IMR-90 (cell line): Measurements from ENCODE around the gene GSDMA. TPM values are rescaled to one million over a fixed set of nuclear protein-coding genes. Genes with fewer than 3 reads are reported as not detected.
A peak's percentile ranks its signal among the peaks of the same experiment; 100 is the strongest.

Experiments
- ATAC-seq: fragments of 200-7000 bp; cut with Tn5 transposase; 2 replicates; pipeline ENCODE4 v1.9.1; 2020; ENCODE audit warnings: low read depth, mild to moderate bottlenecking, moderate library complexity
- BruUV-seq: library from RNA; stranded (reverse); fragments of 400-500 nt; replicated peaks from 2 replicates; lab custom pipeline; 2021; lab: Mats Ljungman, UMichigan
- CTCF ChIA-PET: fragments of 300-600 bp; formaldehyde crosslinking; extraction: SDS; loops from one replicate; lab custom pipeline; 2021; ENCODE audit warnings: antibody characterized with exemption; lab: Yijun Ruan, JAX
- POLR2A ChIA-PET: fragments of 300-600 bp; sonication (Branson Sonifier 250); formaldehyde crosslinking; loops from one replicate; lab custom pipeline; 2022; ENCODE audit warnings: antibody characterized with exemption; ENCODE audit not compliant: unreplicated experiment; lab: Charles Lee
- DNase-seq: peaks from one replicate; pipeline ENCODE4 v3.0.0; 2013
- H2AFZ ChIP-seq: replicated peaks from 2 replicates; pipeline ENCODE3; 2013; ENCODE audit warnings: low read length, mild to moderate bottlenecking; ENCODE audit not compliant: poor library complexity
- H2AK5ac ChIP-seq: 2 replicates; pipeline ENCODE4 v1.6.1; 2013; ENCODE audit warnings: low read depth, low read length, inconsistent platforms
- H2AK9ac ChIP-seq: replicated peaks from 2 replicates; pipeline ENCODE3; 2013; ENCODE audit warnings: mild to moderate bottlenecking, low read depth, low read length, moderate library complexity; ENCODE audit not compliant: poor library complexity
- H2BK120ac ChIP-seq: 2 replicates; pipeline ENCODE4 v1.6.1; 2013; ENCODE audit warnings: low read depth, low read length, inconsistent platforms
- H2BK15ac ChIP-seq: 3 replicates; pipeline ENCODE4 v1.6.1; 2013; ENCODE audit warnings: low read depth, low read length, inconsistent platforms
- H2BK20ac ChIP-seq: 2 replicates; pipeline ENCODE4 v1.6.1; 2013; ENCODE audit warnings: low read depth, mild to moderate bottlenecking, inconsistent platforms, low read length, moderate library complexity
- H2BK5ac ChIP-seq: 2 replicates; pipeline ENCODE4 v1.6.1; 2013; ENCODE audit warnings: mild to moderate bottlenecking, low read depth, low read length, inconsistent platforms; ENCODE audit not compliant: poor library complexity, severe bottlenecking
- H3K14ac ChIP-seq: replicated peaks from 2 replicates; pipeline ENCODE4 v1.6.1; 2013; ENCODE audit warnings: low read depth, low read length, inconsistent platforms
- H3K18ac ChIP-seq: 2 replicates; pipeline ENCODE4 v1.6.1; 2013; ENCODE audit warnings: low read depth, low read length, control low read depth
- H3K23ac ChIP-seq: 2 replicates; pipeline ENCODE4 v1.6.1; 2013; ENCODE audit warnings: low read depth, low read length, inconsistent platforms
- H3K27ac ChIP-seq: 2 replicates; pipeline ENCODE4 v1.5.1; 2013; ENCODE audit warnings: mild to moderate bottlenecking, control low read depth, low read length; ENCODE audit not compliant: insufficient read depth
- H3K27me3 ChIP-seq: 2 replicates; pipeline ENCODE4 v1.6.1; 2013; ENCODE audit warnings: low read length; ENCODE audit not compliant: control insufficient read depth, insufficient read depth
- H3K36me3 ChIP-seq: 2 replicates; pipeline ENCODE4 v1.6.1; 2013; ENCODE audit warnings: low read length, mixed read lengths; ENCODE audit not compliant: control insufficient read depth, insufficient read depth
- H3K4ac ChIP-seq: 2 replicates; pipeline ENCODE4 v1.6.1; 2013; ENCODE audit warnings: low read depth, low read length, inconsistent platforms
- H3K4me1 ChIP-seq: 2 replicates; pipeline ENCODE4 v1.6.1; 2013; ENCODE audit warnings: low read length, mixed read lengths; ENCODE audit not compliant: control insufficient read depth, insufficient read depth
- H3K4me2 ChIP-seq: 2 replicates; pipeline ENCODE4 v1.6.1; 2013; ENCODE audit warnings: low read depth, mild to moderate bottlenecking, control low read depth, low read length, moderate library complexity
- H3K4me3 ChIP-seq: 2 replicates; pipeline ENCODE4 v1.5.1; 2013; ENCODE audit warnings: low read depth, mild to moderate bottlenecking, control low read depth, low read length, moderate library complexity; ENCODE audit not compliant: insufficient read depth
- H3K56ac ChIP-seq: 2 replicates; pipeline ENCODE4 v1.6.1; 2013; ENCODE audit warnings: low read length, inconsistent platforms; ENCODE audit not compliant: insufficient read depth; ENCODE audit errors: extremely low read depth
- H3K79me1 ChIP-seq, 2 experiments: 2 replicates each; pipeline ENCODE4 v1.6.1; 2013; ENCODE audit warnings: low read length in 2 of 2, inconsistent platforms in 1 of 2, low read depth in 1 of 2
- H3K9ac ChIP-seq: 2 replicates; pipeline ENCODE4 v1.6.1; 2013; ENCODE audit warnings: low read depth, low read length, control low read depth
- H3K9me1 ChIP-seq: 2 replicates; pipeline ENCODE4 v1.6.1; 2013; ENCODE audit warnings: low read length, inconsistent platforms; ENCODE audit not compliant: insufficient read depth
- H3K9me3 ChIP-seq: 2 replicates; pipeline ENCODE4 v1.6.1; 2013; ENCODE audit warnings: low read length; ENCODE audit not compliant: control insufficient read depth, insufficient read depth
- H4K20me1 ChIP-seq: 2 replicates; pipeline ENCODE4 v1.6.1; 2013; ENCODE audit warnings: low read length, inconsistent platforms; ENCODE audit not compliant: insufficient read depth
- H4K5ac ChIP-seq: 2 replicates; pipeline ENCODE4 v1.6.1; 2013; ENCODE audit warnings: mild to moderate bottlenecking, low read depth, low read length, control low read depth
- H4K8ac ChIP-seq, 2 experiments: 2 replicates each; pipeline ENCODE4 v1.6.1; 2013; ENCODE audit warnings: low read depth in 2 of 2, low read length in 2 of 2, control low read depth in 1 of 2, inconsistent platforms in 1 of 2
- H4K91ac ChIP-seq: 2 replicates; pipeline ENCODE4 v1.6.1; 2013; ENCODE audit warnings: low read depth, low read length, inconsistent platforms; ENCODE audit not compliant: insufficient read depth
- CEBPB ChIP-seq: IDR thresholded peaks from 2 replicates; pipeline ENCODE4 v1.6.1; 2012; ENCODE audit warnings: low read depth, low read length, improper control_type of control experiment
- CTCF ChIP-seq: conservative IDR thresholded peaks from 2 replicates; pipeline ENCODE4 v1.5.1; 2012; ENCODE audit warnings: mild to moderate bottlenecking, low read depth, low read length, improper control_type of control experiment
- MXI1 ChIP-seq: IDR thresholded peaks from 2 replicates; pipeline ENCODE4 v1.6.1; 2012; ENCODE audit warnings: low read depth, mild to moderate bottlenecking, low read length, moderate library complexity, borderline replicate concordance
- POLR2A ChIP-seq: IDR thresholded peaks from 2 replicates; pipeline ENCODE4 v1.6.1; 2012; ENCODE audit warnings: mild to moderate bottlenecking, low read depth, low read length
- RAD21 ChIP-seq: IDR thresholded peaks from 2 replicates; pipeline ENCODE4 v1.6.1; 2012; ENCODE audit warnings: low read length, improper control_type of control experiment
- WGBS, 2 experiments: methylation state at CpG; one replicate each; pipeline versions ENCODE4 v1.1.5 to v1.1.7; 2013; ENCODE audit warnings: missing lambda C conversion rate in 2 of 2; ENCODE audit not compliant: insufficient read length in 1 of 2; ENCODE audit errors: extremely low coverage in 2 of 2; 5-methylcytosine and 5-hydroxymethylcytosine counted together
- dilution Hi-C: fragments of 300-500 bp; cut with HindIII; formaldehyde crosslinking; loops from one replicate; pipeline ENCODE4 v1.14.3; 2018; ENCODE audit warnings: low sequenced_read_pairs; ENCODE audit not compliant: unreplicated experiment
- in situ Hi-C: fragments of 300-500 bp; cut with MboI; formaldehyde crosslinking; loops from 3 replicates; pipeline ENCODE4 v1.14.3; 2019; ENCODE audit warnings: low sequenced_read_pairs, inconsistent platforms, mixed read lengths
- intact Hi-C: fragments of 100-400 bp; cut with micrococcal nuclease; formaldehyde crosslinking; loops from 2 replicates; pipeline ENCODE4 v1.10.0; 2022
- polyA plus RNA-seq, 3 experiments: library from polyadenylated mRNA; depleted of rRNA; stranded (reverse); fragments of >200 nt; gene quantifications; 2 replicates each; pipeline ENCODE4 v1.2.3, GENCODE V29; 2012; ENCODE audit warnings: low replicate concordance in 1 of 3
- total RNA-seq: library from RNA; depleted of rRNA; stranded (reverse); fragments of >200 nt; gene quantifications from 2 replicates; pipeline ENCODE4 v1.2.3, GENCODE V29; 2012

GSDMA gene
- total and polyA plus RNA-seq, 2 of the 4 experiments (the other 2 are of a cell fraction), result not detected

DNA sequence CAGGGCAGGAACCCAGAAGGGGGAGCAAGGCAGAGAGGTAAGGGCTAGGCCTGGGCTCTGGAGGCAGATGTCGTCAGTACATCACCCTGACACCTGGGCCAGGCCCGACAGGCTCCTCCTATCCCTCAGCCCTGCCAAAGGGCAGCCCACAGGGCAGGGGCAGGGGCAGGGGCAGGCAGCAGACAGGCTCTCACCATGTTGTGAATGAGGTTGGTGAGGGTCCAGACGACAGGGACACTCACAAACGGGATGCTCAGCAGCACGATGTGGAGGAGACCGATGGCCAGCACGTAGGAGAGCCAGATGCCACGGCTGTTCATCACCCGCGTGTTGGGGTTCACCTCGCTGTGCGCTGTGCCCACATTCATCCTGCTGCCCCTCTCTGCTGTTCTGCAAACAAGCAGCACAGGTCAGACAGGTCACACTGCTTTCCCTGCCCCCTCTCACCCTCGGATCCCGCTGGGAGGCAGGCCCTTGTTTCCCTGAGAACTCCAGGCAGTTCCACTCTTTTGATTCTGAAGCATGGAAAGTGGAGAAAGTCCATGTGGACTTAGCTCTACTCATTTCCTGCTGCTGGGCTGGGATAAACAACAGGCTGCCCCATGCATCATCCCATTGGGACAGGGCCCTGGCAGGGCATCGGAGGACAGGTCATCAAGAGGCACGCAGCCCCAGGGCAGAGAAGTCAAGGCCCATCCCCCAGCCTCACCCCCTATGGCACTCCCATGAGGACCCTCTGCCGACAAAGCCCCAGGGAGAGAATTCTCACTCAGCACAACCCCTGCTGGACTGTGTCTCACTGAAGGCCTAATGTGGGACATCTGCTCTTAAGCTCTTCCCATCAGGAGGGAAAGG, 38.7 kb upstream of the GSDMA start:
- peak overlapping the region; percentile 69 for H2BK5ac ChIP-seq
- ChIA-PET POLR2A (no interaction called here), CTCF (interaction anchor here (1.3 kb wide), 1 partner anchor 9 kb away, joined by 6 read pairs; no protein-coding TSS in a partner anchor)
- H3K4me3 ChIP-seq, result no peak overlapping the region
- peak overlapping the region; percentile 37; the same call in 1 of the 2 replicates for H2BK120ac ChIP-seq
- 0 out of 2 replicates have a peak overlapping the region, but pooled peaks have one; percentile 24 for H2BK20ac ChIP-seq
- intact Hi-C loops, result no loop called here
- H3K23ac ChIP-seq, result peak overlapping the region; percentile 49; the same call in 1 of the 2 replicates
- in situ Hi-C loops, result no loop called here
- no peaks in the 10 kb centered on the region for H3K9me3 ChIP-seq
- peak overlapping the region; percentile 64 for H3K27ac ChIP-seq
- H3K56ac ChIP-seq, result no peak overlapping the region
- peak overlapping the region; percentile 74 for H2AK5ac ChIP-seq
- H3K4me2 ChIP-seq, result peak overlapping the region; percentile 48; the same call in 1 of the 2 replicates
- H3K4me1 ChIP-seq, result peaks cover 36% of the 10 kb centered on the region
- H3K4ac ChIP-seq, result peak overlapping the region; percentile 62
- H3K27me3 ChIP-seq, result no peaks in the 10 kb centered on the region
- H3K9me1 ChIP-seq, result peaks cover 28% of the 10 kb centered on the region
- H4K5ac ChIP-seq, result peak overlapping the region; percentile 13; the same call in 1 of the 2 replicates
- H2AK9ac ChIP-seq, result peak overlapping the region; percentile 29
- dilution Hi-C loops, result no loop called here
- peaks cover 9 to 66% of the 10 kb centered on the region in 2 experiments; a peak in 3 of 4 replicates for H3K79me1 ChIP-seq
- peak overlapping the region; percentile 50; the same call in 1 of the 3 replicates for H2BK15ac ChIP-seq
- no peak overlapping the region; the same call in 1 of the 2 replicates for H4K91ac ChIP-seq
- H4K8ac ChIP-seq, result peak overlapping the region in 1 of 2 experiments; percentile 9; a peak in 1 of 4 replicates
- no peak overlapping the region for H3K18ac ChIP-seq
- peaks cover 42% of the 10 kb centered on the region for H3K36me3 ChIP-seq
- H2AFZ ChIP-seq, result peak overlapping the region; percentile 40
- BruUV-seq, result no TSS peak
- DNase-seq (peak; percentile 49), ATAC-seq (no peak)
- peaks cover 47% of the 10 kb centered on the region for H4K20me1 ChIP-seq
- TF ChIP-seq POLR2A, result no peak
- no peak for TF ChIP-seq CEBPB
- TF ChIP-seq CTCF, result 0 out of 2 replicates have a peak, but pooled peaks have one; percentile 13
- TF ChIP-seq MXI1, result peak; percentile 83
- TF ChIP-seq RAD21, result no peak
- peak overlapping the region; percentile 39; the same call in 1 of the 2 replicates for H3K14ac ChIP-seq
- H3K9ac ChIP-seq, result no peak overlapping the region
- 80% methylated on average over 9 of the region's 17 CpGs; no CpG with 5 or more reads in 1 of the 2 experiments for WGBS, 2 experiments
